MM.1S (cell line): ENCODE measurements around the gene SNX30.
A peak's percentile ranks its signal among the peaks of the same experiment; 100 is the strongest.

Experiments
- DNase-seq: peaks from one replicate; pipeline ENCODE4 v3.0.0-alpha.2; 2015
- H2AFZ ChIP-seq: fragments of 300-600 bp; sonication (generic); 2 replicates; pipeline ENCODE4 v1.6.0; 2016; ENCODE audit warnings: antibody characterized with exemption, low read length
- H3F3A ChIP-seq: fragments of 300-600 bp; sonication (generic); 2 replicates; pipeline ENCODE4 v1.6.1; 2016; ENCODE audit warnings: mild to moderate bottlenecking, antibody characterized with exemption, low read length, moderate library complexity, mixed read lengths; ENCODE audit not compliant: insufficient read depth
- H3K27ac ChIP-seq: fragments of 300-600 bp; sonication (generic); 2 replicates; pipeline ENCODE4 v1.5.1; 2016; ENCODE audit warnings: mild to moderate bottlenecking, low read length
- H3K27me3 ChIP-seq: fragments of 300-600 bp; sonication (generic); replicated peaks from 2 replicates; pipeline ENCODE4 v1.6.0; 2016; ENCODE audit warnings: low read length; ENCODE audit not compliant: insufficient read depth
- H3K36me3 ChIP-seq: fragments of 300-600 bp; sonication (generic); replicated peaks from 2 replicates; pipeline ENCODE4 v1.6.1; 2016; ENCODE audit warnings: mild to moderate bottlenecking, low read length, mixed read lengths; ENCODE audit not compliant: insufficient read depth
- H3K4me1 ChIP-seq: fragments of 300-600 bp; sonication (generic); 2 replicates; pipeline ENCODE4 v1.6.1; 2016; ENCODE audit warnings: low read length, mixed read lengths
- H3K4me2 ChIP-seq: fragments of 300-600 bp; sonication (generic); 2 replicates; pipeline ENCODE4 v1.6.0; 2016; ENCODE audit warnings: low read depth, low read length
- H3K4me3 ChIP-seq: fragments of 300-600 bp; sonication (generic); 2 replicates; pipeline ENCODE4 v1.5.1; 2016; ENCODE audit warnings: low read length, mixed read lengths
- H3K79me2 ChIP-seq: fragments of 300-600 bp; sonication (generic); 2 replicates; pipeline ENCODE4 v1.6.1; 2016; ENCODE audit warnings: mixed run types, low read length, mixed read lengths
- H3K9ac ChIP-seq: fragments of 300-600 bp; sonication (generic); 2 replicates; pipeline ENCODE4 v1.6.1; 2016; ENCODE audit warnings: low read length, mixed read lengths
- H3K9me2 ChIP-seq: fragments of 300-600 bp; sonication (generic); replicated peaks from 2 replicates; pipeline ENCODE4 v1.6.1; 2016; ENCODE audit warnings: mild to moderate bottlenecking, low read length, mixed read lengths; ENCODE audit not compliant: insufficient read depth
- H3K9me3 ChIP-seq: fragments of 300-600 bp; sonication (generic); replicated peaks from 2 replicates; pipeline ENCODE4 v1.6.1; 2016; ENCODE audit warnings: mild to moderate bottlenecking, low read length, mixed read lengths; ENCODE audit not compliant: insufficient read depth
- H4K20me1 ChIP-seq: fragments of 300-600 bp; sonication (generic); 2 replicates; pipeline ENCODE4 v1.6.1; 2016; ENCODE audit warnings: mild to moderate bottlenecking, low read length, moderate library complexity, mixed read lengths; ENCODE audit not compliant: insufficient read depth
- EZH2 ChIP-seq: fragments of 300-600 bp; sonication (generic); optimal IDR thresholded peaks from 2 replicates; pipeline ENCODE3; 2017; ENCODE audit warnings: low read depth, mild to moderate bottlenecking, antibody characterized with exemption, low read length, mixed read lengths
- EZH2phosphoT487 ChIP-seq: fragments of 300-600 bp; sonication (generic); IDR thresholded peaks from 2 replicates; pipeline ENCODE4 v1.6.1; 2018; ENCODE audit warnings: antibody characterized with exemption, low read length
- TF ChIP-seq, protein P1 (sequence below): fragments of 300-600 bp; sonication (generic); IDR thresholded peaks from 2 replicates; pipeline ENCODE4 v1.5.1; 2016; ENCODE audit warnings: antibody characterized with exemption, low read length, mixed read lengths

SNX30 gene

DNA sequence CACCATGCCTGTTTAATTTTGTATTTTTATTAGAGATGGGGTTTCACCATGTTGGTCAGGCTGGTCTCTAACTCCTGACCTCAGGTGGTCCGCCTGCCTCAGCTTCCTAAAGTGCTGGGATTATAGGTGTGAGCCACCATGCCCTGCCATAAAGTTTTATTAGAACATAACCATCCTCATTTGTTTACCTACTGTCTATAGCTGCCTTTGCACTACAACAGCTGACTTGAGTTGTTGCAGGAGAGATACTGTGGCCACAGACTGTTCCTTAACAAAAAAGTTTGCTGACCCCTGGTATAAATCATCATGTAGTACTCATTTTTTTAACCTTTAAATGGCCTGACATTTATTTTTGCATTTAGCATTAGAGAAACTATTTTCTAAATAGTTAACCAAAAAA, 31.7 kb downstream of the SNX30 start:
- no peak overlapping the region for H2AFZ ChIP-seq
- H3K4me2 ChIP-seq, result no peak overlapping the region
- H4K20me1 ChIP-seq, result no peaks in the 10 kb centered on the region
- H3K27me3 ChIP-seq, result no peaks in the 10 kb centered on the region
- peaks cover 23% of the 10 kb centered on the region for H3K79me2 ChIP-seq
- peaks cover 26% of the 10 kb centered on the region for H3K4me1 ChIP-seq
- H3K36me3 ChIP-seq, result no peaks in the 10 kb centered on the region
- no peaks in the 10 kb centered on the region for H3K9me3 ChIP-seq
- H3F3A ChIP-seq, result peaks cover 14% of the 10 kb centered on the region
- TF ChIP-seq EZH2 (no peak), EZH2phosphoT487 (no peak)
- TF ChIP-seq, protein P1, sequence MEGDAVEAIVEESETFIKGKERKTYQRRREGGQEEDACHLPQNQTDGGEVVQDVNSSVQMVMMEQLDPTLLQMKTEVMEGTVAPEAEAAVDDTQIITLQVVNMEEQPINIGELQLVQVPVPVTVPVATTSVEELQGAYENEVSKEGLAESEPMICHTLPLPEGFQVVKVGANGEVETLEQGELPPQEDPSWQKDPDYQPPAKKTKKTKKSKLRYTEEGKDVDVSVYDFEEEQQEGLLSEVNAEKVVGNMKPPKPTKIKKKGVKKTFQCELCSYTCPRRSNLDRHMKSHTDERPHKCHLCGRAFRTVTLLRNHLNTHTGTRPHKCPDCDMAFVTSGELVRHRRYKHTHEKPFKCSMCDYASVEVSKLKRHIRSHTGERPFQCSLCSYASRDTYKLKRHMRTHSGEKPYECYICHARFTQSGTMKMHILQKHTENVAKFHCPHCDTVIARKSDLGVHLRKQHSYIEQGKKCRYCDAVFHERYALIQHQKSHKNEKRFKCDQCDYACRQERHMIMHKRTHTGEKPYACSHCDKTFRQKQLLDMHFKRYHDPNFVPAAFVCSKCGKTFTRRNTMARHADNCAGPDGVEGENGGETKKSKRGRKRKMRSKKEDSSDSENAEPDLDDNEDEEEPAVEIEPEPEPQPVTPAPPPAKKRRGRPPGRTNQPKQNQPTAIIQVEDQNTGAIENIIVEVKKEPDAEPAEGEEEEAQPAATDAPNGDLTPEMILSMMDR, result no peak
- no peaks in the 10 kb centered on the region for H3K9me2 ChIP-seq
- no peak for DNase-seq
- H3K9ac ChIP-seq, result no peak overlapping the region
- no peak overlapping the region for H3K4me3 ChIP-seq
- H3K27ac ChIP-seq, result no peak overlapping the region

DNA sequence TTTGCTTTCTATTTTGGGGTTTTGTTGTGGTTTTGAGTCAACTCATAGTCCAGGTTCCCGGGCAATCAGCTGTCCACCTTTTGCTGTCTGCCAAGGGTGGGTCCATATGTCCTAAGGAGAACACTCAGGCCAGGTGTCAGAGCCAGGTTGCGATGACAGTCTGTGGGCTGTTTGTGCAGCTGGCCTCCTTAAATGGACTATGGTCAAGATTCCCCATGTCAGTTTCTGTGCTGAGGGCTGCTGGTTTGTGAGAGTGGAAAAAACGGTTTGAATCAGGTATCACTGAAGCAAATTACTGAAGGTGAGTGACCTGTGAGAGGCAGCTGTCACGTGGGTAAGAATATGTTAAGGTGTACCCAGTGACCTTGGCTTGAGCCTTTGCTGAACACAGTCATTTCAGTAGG, 33.0 kb downstream of the SNX30 start:
- H3F3A ChIP-seq, result peaks cover 14% of the 10 kb centered on the region
- H3K27ac ChIP-seq, result peak overlapping the region; percentile 55; the same call in 1 of the 2 replicates
- H3K79me2 ChIP-seq, result peaks cover 15% of the 10 kb centered on the region
- H2AFZ ChIP-seq, result no peak overlapping the region
- TF ChIP-seq, protein P1, result no peak
- no peak for TF ChIP-seq EZH2phosphoT487
- no peak for TF ChIP-seq EZH2
- peak; percentile 47 for DNase-seq
- H3K4me3 ChIP-seq, result no peak overlapping the region
- no peaks in the 10 kb centered on the region for H3K36me3 ChIP-seq
- H3K9me2 ChIP-seq, result no peaks in the 10 kb centered on the region
- H3K9ac ChIP-seq, result peak overlapping the region; percentile 23; the same call in 1 of the 2 replicates
- H3K27me3 ChIP-seq, result no peaks in the 10 kb centered on the region
- no peaks in the 10 kb centered on the region for H4K20me1 ChIP-seq
- H3K4me1 ChIP-seq, result peaks cover 26% of the 10 kb centered on the region
- no peaks in the 10 kb centered on the region for H3K9me3 ChIP-seq
- peak overlapping the region; percentile 38 for H3K4me2 ChIP-seq

DNA sequence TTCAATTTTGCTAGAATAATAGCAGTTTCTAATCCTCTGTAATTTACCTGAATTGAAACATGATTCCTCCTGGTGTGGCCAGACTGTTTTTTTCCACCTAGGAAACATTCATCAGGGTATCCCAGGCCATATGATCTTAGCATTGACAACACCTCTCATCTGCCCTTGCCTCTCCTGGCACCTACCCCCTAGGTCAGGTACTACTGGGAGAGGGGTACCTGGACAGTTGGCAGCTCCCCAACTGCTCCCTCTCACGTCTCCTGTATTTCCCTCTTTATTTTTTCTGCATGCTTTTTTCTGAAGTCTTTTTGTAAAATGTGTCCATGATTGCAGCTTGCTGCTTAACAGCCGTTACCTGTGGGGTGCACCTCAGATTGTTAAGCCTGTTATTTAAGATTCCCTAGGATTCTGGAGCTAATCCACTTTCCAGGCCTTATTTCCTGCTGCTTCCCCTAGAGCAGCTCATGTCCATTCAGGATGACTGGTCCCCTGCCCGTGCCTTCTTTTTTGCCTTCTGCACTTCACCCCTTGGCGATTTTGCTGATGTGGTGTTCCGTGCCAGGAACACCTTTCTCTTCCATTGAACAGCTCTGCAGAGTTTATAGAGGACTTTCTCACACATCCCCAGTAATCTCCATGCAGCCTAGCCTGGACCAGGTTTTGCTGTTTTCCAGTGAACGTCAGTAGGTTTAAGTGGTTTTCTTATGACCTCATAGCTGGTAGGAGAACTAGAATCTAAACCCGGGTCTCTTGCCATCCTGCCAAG, 33.6 kb downstream of the SNX30 start:
- H3F3A ChIP-seq, result peaks cover 14% of the 10 kb centered on the region
- DNase-seq, result no peak
- H3K4me1 ChIP-seq, result peaks cover 30% of the 10 kb centered on the region
- no peak overlapping the region for H2AFZ ChIP-seq
- peaks cover 14% of the 10 kb centered on the region for H3K79me2 ChIP-seq
- TF ChIP-seq EZH2 (no peak), EZH2phosphoT487 (no peak)
- TF ChIP-seq, protein P1, result no peak
- H3K4me3 ChIP-seq, result no peak overlapping the region
- peak overlapping the region; percentile 38 for H3K4me2 ChIP-seq
- H3K27me3 ChIP-seq, result no peaks in the 10 kb centered on the region
- H4K20me1 ChIP-seq, result no peaks in the 10 kb centered on the region
- peak overlapping the region; percentile 23; the same call in 1 of the 2 replicates for H3K9ac ChIP-seq
- H3K9me3 ChIP-seq, result no peaks in the 10 kb centered on the region
- H3K36me3 ChIP-seq, result no peaks in the 10 kb centered on the region
- H3K9me2 ChIP-seq, result no peaks in the 10 kb centered on the region
- H3K27ac ChIP-seq, result peak overlapping the region; percentile 55; the same call in 1 of the 2 replicates
